Anterior cingulate cortex (tissue), 58 donors: ENCODE measurements around the gene NEURL2.
"Not testable (repeated sequence)": the region's sequence is repeated elsewhere in the genome, so short reads cannot be mapped to it uniquely, and the experiment has no call there.

Source experiments
- DNase-seq, 58 donors: peaks; one replicate each; lab custom pipeline; 2025; lab: John Stamatoyannopoulos, UW

The NEURL2 gene

GRCh38 chr20:45904583-45905504 is 13.8 kb upstream of the NEURL2 start:
- DNase-seq: no peak

- DNase-seq: no peak
These were observed 11.2 kb upstream of the NEURL2 start for GRCh38 chr20:45902199-45902701.

- not testable (repeated sequence) for DNase-seq
These were observed 10.3 kb upstream of the NEURL2 start for GRCh38 chr20:45901332-45901731.

- DNase-seq: no peak
These were observed 8.2 kb upstream of the NEURL2 start for GRCh38 chr20:45899046-45899835.

DNA sequence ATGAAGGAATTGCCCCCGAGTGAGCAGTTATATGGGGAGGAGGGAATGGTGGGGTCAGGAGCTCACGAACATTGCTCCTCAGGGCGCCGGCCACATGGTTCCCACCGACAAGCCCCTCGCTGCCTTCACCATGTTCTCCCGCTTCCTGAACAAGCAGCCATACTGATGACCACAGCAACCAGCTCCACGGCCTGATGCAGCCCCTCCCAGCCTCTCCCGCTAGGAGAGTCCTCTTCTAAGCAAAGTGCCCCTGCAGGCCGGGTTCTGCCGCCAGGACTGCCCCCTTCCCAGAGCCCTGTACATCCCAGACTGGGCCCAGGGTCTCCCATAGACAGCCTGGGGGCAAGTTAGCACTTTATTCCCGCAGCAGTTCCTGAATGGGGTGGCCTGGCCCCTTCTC is 7.3 kb upstream of the NEURL2 start:
- no peak for DNase-seq

DNA sequence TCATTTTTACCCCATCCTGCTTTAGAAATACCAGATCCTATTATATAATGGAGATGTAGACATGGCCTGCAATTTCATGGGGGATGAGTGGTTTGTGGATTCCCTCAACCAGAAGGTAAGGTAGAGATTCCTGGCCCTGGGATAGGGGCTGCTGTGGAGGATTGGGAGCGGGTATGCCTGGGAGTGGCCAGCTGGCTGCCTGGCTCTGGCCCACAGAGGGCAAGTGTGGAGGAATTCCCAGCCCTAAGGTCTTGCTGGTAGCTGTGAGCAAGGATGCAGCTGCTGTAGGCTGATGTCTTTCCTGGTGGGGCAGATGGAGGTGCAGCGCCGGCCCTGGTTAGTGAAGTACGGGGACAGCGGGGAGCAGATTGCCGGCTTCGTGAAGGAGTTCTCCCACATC is 6.7 kb upstream of the NEURL2 start:
- no peak for DNase-seq

DNA sequence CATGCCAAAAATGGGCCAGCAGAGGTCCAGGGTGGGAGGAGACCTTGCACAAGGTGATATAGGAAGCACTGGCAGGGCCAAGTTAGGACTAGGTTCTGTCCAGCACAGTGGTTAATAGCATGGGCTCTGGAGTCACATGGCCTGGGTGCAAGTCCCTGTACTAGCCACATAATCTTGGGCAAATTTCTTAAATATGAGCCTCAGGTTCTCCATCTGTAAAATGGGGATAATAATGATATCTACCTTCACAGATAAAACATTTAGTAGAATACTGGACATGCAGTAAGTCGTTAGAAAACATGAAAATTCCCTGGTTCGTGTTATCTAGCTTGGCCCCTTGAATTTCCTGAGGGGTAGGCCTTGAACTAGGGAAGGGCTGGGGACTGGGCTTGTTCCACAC is 6.3 kb upstream of the NEURL2 start:
- no peak for DNase-seq

DNA sequence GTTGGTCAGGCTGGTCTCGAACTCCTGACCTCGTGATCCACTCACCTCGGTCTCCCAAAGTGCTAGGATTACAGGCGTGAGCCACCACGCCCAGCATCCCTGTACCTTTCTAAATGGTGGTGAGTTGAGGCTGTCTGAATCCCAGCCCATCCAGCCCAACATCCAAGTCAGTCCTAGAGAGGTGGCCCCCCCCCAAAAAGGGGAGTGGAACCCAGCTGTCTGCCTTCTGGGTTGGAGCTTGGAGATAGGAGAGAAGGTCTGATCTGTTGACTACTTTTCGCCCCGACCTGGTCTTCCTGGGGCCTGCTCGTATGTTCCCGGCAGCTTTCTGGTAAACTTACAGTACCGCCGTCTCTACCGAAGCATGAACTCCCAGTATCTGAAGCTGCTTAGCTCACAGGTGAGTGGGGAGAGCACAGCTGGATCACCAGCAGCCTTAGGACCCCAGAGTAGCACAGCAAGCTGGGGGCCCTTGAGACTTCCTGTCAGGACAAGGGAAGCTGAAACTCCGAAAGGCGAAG is 5.7 kb upstream of the NEURL2 start:
- DNase-seq: no peak

DNA sequence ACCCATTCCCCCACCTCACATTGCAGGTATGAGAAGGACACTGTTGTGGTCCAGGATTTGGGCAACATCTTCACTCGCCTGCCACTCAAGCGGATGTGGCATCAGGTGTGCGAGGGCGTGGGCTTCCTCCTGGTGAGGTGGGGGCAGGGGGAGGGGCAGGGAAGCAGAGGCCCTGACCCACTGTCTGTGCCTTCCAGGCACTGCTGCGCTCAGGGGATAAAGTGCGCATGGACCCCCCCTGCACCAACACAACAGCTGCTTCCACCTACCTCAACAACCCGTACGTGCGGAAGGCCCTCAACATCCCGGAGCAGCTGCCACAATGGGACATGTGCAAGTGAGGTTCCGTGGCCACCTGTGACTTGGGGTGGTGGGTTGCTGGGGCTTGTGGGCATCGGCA is 3.8 kb upstream of the NEURL2 start:
- DNase-seq: no peak

- DNase-seq: no peak
These were observed 2.8 kb upstream of the NEURL2 start for GRCh38 chr20:45893831-45894230.

DNA sequence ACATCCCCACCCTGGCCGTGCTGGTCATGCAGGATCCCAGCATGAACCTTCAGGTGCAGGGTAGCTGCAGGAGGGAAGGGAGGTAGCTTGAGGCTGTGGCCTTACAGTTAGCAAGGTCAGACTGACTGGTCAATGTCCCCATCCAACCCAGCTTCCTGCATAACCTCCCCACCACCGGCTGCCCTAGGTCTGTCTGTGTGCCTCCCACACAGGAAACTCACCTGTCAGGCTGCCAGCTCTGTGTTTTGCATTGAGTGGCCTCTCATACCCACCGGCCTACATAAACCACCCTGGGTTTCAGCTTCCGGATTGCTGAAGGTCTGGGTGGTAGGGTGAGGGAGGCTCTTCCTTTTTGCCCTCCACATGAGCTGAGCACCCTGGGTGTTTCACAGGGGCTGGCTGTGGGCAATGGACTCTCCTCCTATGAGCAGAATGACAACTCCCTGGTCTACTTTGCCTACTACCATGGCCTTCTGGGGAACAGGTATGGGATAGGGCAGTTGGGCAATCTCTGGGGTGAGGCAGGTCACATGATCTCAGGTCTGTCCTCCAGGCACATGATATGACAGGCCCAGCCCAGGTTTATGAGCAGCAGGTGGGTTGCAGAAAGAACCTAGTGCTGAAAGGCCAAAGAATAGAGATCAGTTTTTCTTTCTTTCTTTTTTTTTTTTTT is 2.0 kb upstream of the NEURL2 start:
- no peak for DNase-seq

DNA sequence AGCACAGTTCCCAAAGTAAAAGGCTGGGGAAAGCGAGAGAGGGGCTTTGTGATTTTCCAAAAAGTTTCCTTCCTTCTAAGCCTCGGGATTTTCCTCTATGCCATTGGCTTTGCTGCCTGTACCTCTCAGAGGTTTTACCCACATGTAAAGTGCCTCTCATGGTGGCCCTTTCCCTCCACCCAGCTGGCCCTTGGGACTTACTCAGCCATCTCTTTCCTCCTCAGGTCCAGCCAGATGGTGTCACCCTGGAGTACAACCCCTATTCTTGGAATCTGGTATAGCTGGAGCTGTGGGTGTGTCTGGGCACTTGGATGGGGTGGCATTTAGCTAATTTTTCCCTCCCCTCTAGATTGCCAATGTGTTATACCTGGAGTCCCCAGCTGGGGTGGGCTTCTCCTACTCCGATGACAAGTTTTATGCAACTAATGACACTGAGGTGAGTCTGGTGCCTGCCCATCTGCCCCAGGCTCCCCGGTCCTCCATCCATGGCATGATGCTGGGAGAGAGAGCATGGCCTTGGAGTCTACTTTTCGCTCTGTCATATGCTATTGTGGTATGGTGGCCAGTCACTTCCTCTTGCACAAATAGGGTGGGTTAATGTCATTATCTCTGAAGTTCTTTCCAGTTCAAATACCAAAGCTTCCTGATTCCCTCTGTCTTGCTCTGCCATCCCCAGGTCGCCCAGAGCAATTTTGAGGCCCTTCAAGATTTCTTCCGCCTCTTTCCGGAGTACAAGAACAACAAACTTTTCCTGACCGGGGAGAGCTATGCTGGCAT is 1.2 kb upstream of the NEURL2 start:
- peak in 1 of 58 donors; percentile 8 for DNase-seq

DNA sequence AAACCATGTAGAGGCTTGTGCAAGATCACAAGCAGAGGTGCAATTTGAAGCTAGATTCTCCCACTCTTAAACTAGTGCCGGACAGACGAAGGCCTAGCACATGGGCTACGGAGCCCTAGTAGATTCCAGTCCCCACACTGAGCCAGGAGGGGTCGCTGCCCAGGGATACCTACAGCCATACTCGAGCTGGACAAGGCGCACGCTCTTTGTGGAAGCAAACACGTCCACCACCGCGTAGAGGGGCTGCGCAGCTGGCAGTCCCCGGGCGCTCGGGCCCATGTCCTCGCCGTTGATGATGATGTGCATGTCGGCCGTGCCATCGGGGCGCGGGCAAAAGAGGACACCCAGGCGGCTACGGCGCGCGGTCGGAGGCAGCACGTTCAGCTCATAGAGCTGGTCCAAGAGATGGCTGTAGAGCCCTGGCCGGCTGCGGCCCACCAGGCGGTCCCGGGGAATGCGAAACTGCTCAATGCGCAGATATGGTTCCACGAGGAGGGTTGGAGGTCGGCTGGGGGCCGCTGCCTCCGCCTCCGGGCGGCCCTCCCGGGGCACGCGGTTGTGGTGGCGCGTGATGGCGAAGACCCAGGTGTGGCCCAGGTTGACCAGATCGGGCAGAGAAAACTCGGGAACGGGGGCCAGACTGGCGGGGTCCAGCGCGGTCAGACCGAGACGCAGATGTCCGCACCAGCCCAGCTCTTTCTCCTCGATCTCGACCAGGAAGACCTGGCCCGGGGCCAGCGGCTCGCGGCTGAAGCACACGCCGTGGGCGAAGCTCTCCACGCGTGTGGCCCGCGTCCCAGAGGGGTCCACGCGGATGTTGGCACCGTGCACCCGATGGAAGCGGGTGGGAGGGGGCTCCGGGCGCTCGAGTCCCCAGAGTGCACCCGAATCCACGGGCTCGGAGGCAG is 677 bp downstream of the NEURL2 start:
- DNase-seq: peak in 53 of 58 donors; percentile 8 to 74 (median 49)

DNA sequence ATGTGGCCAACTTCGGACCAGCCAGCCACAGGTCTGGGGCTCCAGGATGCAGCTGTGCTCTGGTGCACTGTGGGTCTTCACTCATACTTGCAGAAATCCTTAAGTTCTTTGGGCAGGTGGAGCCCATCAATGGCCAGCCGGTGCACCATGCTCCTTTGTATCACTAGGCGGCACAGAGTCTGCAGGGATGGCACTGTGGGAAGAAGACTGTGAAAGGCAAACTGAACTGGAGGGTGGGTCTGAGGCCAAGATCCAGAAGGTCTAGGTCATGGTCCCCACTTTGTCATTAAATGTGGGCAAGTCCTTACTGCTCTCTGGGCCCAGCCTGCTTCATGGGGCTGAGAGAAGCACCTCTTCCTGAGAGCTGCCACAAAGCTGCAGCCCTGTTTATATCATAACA is 2.3 kb downstream of the NEURL2 start:
- no peak for DNase-seq

- no peak for DNase-seq
These were observed 3.7 kb downstream of the NEURL2 start, which contains the start of gene SPATA25 for GRCh38 chr20:45887346-45887715. SPATA25 (minus strand) TSS chr20:45887622; CDS start chr20:45887590, 32 bp downstream.

- no peak for DNase-seq
These were observed 4.2 kb downstream of the NEURL2 start for GRCh38 chr20:45886590-45887345.

- DNase-seq: no peak
These were observed 7.9 kb downstream of the NEURL2 start for GRCh38 chr20:45883100-45883469.
